ENCODE data around the gene SPINDOC. TPM values are rescaled to one million over a fixed set of nuclear protein-coding genes. Genes with fewer than 3 reads are reported as not detected.

SPINDOC gene
- total and polyA plus RNA-seq, 9 of the 15 experiments (the other 6 are each of a cell fraction or from before 2014, with no cell fraction given): 0.70 to 36.3 (median 19.6) TPM

- FAIRE-seq (no peak), ATAC-seq (no peak), DNase-seq (ENCODE audit: extremely low read depth in 1 of 4, low spot score in 3 of 4) (no peak)
- no peaks in the 10 kb centered on the region for H3K79me2 ChIP-seq (ENCODE audit: control insufficient read depth, insufficient read depth, low read length)
- 11% methylated on average over 2 of the region's 2 CpGs for WGBS (ENCODE audit: insufficient coverage, low coverage, missing lambda C conversion rate)
- no TSS peak for BruUV-seq (replicated peaks)
- H3K36me3 ChIP-seq (ENCODE audit: control insufficient read depth, insufficient read depth, low read length): no peaks in the 10 kb centered on the region
- no peaks in the 10 kb centered on the region for H3K27me3 ChIP-seq (ENCODE audit: control insufficient read depth in 2 of 2, insufficient read depth in 2 of 2, low read length in 2 of 2)
- in situ Hi-C loops (cut with MboI): loop anchor here (10.0 kb wide), 1 partner anchor 112 kb away; no protein-coding TSS in a partner anchor
- no peak overlapping the region for H3K27ac ChIP-seq (ENCODE audit: extremely low read depth, low read depth, low read length)
- no peaks in the 10 kb centered on the region; the same call in 1 of the 2 replicates for H4K20me1 ChIP-seq (replicated peaks; ENCODE audit: control insufficient read depth, insufficient read depth, low read length)
- intact Hi-C loops (cut with micrococcal nuclease): loop anchor here (10.0 kb wide), 1 partner anchor 472 kb away; the partner anchor contains the start of genes CATSPERZ and ESRRA
- POLR2A ChIA-PET: no interaction called here
- no peaks in the 10 kb centered on the region for H3K9me1 ChIP-seq (ENCODE audit: control insufficient read depth, insufficient read depth, low read length)
- peaks cover 0 to 1% of the 10 kb centered on the region in 2 experiments; a peak in 2 of 5 replicates for H3K4me1 ChIP-seq (replicated peaks in 1 of 2; ENCODE audit: control insufficient read depth in 2 of 2, insufficient read depth in 2 of 2, low read length in 2 of 2)
- CTCF ChIA-PET (ENCODE audit: low intra/inter-chr PET ratio): no interaction called here
- H3K9ac ChIP-seq (ENCODE audit: insufficient read depth in 1 of 2, low read depth in 2 of 2, low read length in 2 of 2): peak overlapping the region in 1 of 2 experiments; percentile 61; a peak in 1 of 4 replicates
- no peak overlapping the region for H3K4me2 ChIP-seq (ENCODE audit: insufficient read depth, low read length)
- H3K9me3 ChIP-seq (replicated peaks; ENCODE audit: control insufficient read depth, insufficient read depth, low read depth, low read length): no peaks in the 10 kb centered on the region
- no peak overlapping the region for H3K4me3 ChIP-seq
- H2AFZ ChIP-seq (ENCODE audit: low read depth, low read length): no peak overlapping the region
- TF ChIP-seq ELK1 (CRISPR knock-in tag; IDR thresholded peaks at IDR 0.05) (no peak), ZNF551 (CRISPR knock-in tag; IDR thresholded peaks at IDR 0.05) (no peak), POU5F1 (IDR thresholded peaks at IDR 0.05; ENCODE audit: borderline replicate concordance, low read depth, low read length, partially characterized antibody) (no peak), ZC3H8 (IDR thresholded peaks at IDR 0.05) (no peak), RFX1 (IDR thresholded peaks at IDR 0.05) (no peak), ZFP1 (CRISPR knock-in tag; IDR thresholded peaks at IDR 0.05) (no peak), SMAD4 (CRISPR knock-in tag; conservative IDR thresholded peaks at IDR 0.05) (no peak)
- TF ChIP-seq, protein P1, sequence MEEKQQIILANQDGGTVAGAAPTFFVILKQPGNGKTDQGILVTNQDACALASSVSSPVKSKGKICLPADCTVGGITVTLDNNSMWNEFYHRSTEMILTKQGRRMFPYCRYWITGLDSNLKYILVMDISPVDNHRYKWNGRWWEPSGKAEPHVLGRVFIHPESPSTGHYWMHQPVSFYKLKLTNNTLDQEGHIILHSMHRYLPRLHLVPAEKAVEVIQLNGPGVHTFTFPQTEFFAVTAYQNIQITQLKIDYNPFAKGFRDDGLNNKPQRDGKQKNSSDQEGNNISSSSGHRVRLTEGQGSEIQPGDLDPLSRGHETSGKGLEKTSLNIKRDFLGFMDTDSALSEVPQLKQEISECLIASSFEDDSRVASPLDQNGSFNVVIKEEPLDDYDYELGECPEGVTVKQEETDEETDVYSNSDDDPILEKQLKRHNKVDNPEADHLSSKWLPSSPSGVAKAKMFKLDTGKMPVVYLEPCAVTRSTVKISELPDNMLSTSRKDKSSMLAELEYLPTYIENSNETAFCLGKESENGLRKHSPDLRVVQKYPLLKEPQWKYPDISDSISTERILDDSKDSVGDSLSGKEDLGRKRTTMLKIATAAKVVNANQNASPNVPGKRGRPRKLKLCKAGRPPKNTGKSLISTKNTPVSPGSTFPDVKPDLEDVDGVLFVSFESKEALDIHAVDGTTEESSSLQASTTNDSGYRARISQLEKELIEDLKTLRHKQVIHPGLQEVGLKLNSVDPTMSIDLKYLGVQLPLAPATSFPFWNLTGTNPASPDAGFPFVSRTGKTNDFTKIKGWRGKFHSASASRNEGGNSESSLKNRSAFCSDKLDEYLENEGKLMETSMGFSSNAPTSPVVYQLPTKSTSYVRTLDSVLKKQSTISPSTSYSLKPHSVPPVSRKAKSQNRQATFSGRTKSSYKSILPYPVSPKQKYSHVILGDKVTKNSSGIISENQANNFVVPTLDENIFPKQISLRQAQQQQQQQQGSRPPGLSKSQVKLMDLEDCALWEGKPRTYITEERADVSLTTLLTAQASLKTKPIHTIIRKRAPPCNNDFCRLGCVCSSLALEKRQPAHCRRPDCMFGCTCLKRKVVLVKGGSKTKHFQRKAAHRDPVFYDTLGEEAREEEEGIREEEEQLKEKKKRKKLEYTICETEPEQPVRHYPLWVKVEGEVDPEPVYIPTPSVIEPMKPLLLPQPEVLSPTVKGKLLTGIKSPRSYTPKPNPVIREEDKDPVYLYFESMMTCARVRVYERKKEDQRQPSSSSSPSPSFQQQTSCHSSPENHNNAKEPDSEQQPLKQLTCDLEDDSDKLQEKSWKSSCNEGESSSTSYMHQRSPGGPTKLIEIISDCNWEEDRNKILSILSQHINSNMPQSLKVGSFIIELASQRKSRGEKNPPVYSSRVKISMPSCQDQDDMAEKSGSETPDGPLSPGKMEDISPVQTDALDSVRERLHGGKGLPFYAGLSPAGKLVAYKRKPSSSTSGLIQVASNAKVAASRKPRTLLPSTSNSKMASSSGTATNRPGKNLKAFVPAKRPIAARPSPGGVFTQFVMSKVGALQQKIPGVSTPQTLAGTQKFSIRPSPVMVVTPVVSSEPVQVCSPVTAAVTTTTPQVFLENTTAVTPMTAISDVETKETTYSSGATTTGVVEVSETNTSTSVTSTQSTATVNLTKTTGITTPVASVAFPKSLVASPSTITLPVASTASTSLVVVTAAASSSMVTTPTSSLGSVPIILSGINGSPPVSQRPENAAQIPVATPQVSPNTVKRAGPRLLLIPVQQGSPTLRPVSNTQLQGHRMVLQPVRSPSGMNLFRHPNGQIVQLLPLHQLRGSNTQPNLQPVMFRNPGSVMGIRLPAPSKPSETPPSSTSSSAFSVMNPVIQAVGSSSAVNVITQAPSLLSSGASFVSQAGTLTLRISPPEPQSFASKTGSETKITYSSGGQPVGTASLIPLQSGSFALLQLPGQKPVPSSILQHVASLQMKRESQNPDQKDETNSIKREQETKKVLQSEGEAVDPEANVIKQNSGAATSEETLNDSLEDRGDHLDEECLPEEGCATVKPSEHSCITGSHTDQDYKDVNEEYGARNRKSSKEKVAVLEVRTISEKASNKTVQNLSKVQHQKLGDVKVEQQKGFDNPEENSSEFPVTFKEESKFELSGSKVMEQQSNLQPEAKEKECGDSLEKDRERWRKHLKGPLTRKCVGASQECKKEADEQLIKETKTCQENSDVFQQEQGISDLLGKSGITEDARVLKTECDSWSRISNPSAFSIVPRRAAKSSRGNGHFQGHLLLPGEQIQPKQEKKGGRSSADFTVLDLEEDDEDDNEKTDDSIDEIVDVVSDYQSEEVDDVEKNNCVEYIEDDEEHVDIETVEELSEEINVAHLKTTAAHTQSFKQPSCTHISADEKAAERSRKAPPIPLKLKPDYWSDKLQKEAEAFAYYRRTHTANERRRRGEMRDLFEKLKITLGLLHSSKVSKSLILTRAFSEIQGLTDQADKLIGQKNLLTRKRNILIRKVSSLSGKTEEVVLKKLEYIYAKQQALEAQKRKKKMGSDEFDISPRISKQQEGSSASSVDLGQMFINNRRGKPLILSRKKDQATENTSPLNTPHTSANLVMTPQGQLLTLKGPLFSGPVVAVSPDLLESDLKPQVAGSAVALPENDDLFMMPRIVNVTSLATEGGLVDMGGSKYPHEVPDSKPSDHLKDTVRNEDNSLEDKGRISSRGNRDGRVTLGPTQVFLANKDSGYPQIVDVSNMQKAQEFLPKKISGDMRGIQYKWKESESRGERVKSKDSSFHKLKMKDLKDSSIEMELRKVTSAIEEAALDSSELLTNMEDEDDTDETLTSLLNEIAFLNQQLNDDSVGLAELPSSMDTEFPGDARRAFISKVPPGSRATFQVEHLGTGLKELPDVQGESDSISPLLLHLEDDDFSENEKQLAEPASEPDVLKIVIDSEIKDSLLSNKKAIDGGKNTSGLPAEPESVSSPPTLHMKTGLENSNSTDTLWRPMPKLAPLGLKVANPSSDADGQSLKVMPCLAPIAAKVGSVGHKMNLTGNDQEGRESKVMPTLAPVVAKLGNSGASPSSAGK (IDR thresholded peaks at IDR 0.05): no peak
Measured at GRCh38 chr11:63832336-63832735, 19.1 kb downstream of the SPINDOC start.

Data from K562 (cell line).